ENCODE data around the gene CASZ1.

Gene CASZ1

GRCh38 chr1:10751160-10751559 lies 45.3 kb downstream of the CASZ1 start:
- no peak for DNase-seq

- DNase-seq, result no peak
Observed at GRCh38 chr1:10745886-10746455, 50.5 kb downstream of the CASZ1 start.

- DNase-seq, result no peak
Observed at GRCh38 chr1:10745383-10745782, 51.1 kb downstream of the CASZ1 start.

GRCh38 chr1:10744654-10745238 lies 51.7 kb downstream of the CASZ1 start:
- no peak for DNase-seq

- DNase-seq, result no peak
Observed at GRCh38 chr1:10744029-10744428, 52.4 kb downstream of the CASZ1 start.

- DNase-seq, result no peak
Observed at GRCh38 chr1:10741696-10742095, 54.8 kb downstream of the CASZ1 start.

GRCh38 chr1:10740123-10740522 lies 56.3 kb downstream of the CASZ1 start:
- DNase-seq, result no peak

- no peak for DNase-seq
Observed at GRCh38 chr1:10739589-10739988, 56.9 kb downstream of the CASZ1 start.

- peak; percentile 18 for DNase-seq
Observed at GRCh38 chr1:10738061-10739058, 58.1 kb downstream of the CASZ1 start.

GRCh38 chr1:10737651-10738050 lies 58.8 kb downstream of the CASZ1 start:
- DNase-seq, result no peak

GRCh38 chr1:10736634-10737586 lies 59.5 kb downstream of the CASZ1 start:
- DNase-seq, result peak; percentile 92

GRCh38 chr1:10735563-10736305 lies 60.7 kb downstream of the CASZ1 start:
- DNase-seq, result no peak

GRCh38 chr1:10734962-10735544 lies 61.4 kb downstream of the CASZ1 start:
- DNase-seq, result peak; percentile 89

GRCh38 chr1:10734375-10734774 lies 62.1 kb downstream of the CASZ1 start:
- peak; percentile 82 for DNase-seq

- peak; percentile 92 for DNase-seq
Observed at GRCh38 chr1:10733474-10734366, 62.7 kb downstream of the CASZ1 start.

- DNase-seq, result no peak
Observed at GRCh38 chr1:10730985-10731384, 65.5 kb downstream of the CASZ1 start.

GRCh38 chr1:10728595-10729410 lies 67.6 kb downstream of the CASZ1 start:
- peak; percentile 34 for DNase-seq

GRCh38 chr1:10727751-10728232 lies 68.7 kb downstream of the CASZ1 start:
- peak; percentile 87 for DNase-seq

- DNase-seq, result no peak
Observed at GRCh38 chr1:10726355-10726754, 70.1 kb downstream of the CASZ1 start.

All from NCI-H1105 treated with DMSO at 0.1 percent for 48 hours (cell line).